ENCODE results near the gene AGAP1. TPM values are rescaled to one million over a fixed set of nuclear protein-coding genes. Genes with fewer than 3 reads are reported as not detected.

Gene AGAP1
- total RNA-seq, 1 donor from 2014 or later: 33.7 TPM

DNA sequence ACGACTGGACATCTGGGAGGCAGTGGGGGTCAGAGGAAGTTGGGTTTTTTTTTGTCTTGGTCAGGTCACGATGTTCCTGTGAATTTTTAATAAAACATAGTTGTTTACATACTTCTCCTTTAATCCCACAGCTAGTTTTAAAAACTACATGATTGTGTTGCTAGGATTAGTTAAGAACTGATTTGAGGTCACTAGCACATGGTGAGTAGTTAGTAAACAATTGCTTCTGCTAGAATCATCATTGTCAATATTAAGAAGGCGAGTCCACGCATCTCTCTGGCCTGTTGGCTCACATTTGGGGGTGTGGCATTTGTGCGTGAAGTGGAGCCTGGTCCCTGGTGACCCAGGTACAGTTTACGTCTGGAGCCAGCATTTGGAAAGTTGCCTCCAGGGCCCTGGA is 59.4 kb downstream of the AGAP1 start:
- Histone ChIP-seq H3K36me3 (ENCODE audit: control insufficient read depth, insufficient read depth, low read length) (no peaks in the 10 kb centered on the region), H3K27me3 (ENCODE audit: control insufficient read depth, insufficient read depth, low read length) (no peaks in the 10 kb centered on the region), H3K4me3 (ENCODE audit: low read depth, low read length) (no peak overlapping the region)
- TF ChIP-seq, protein P1, sequence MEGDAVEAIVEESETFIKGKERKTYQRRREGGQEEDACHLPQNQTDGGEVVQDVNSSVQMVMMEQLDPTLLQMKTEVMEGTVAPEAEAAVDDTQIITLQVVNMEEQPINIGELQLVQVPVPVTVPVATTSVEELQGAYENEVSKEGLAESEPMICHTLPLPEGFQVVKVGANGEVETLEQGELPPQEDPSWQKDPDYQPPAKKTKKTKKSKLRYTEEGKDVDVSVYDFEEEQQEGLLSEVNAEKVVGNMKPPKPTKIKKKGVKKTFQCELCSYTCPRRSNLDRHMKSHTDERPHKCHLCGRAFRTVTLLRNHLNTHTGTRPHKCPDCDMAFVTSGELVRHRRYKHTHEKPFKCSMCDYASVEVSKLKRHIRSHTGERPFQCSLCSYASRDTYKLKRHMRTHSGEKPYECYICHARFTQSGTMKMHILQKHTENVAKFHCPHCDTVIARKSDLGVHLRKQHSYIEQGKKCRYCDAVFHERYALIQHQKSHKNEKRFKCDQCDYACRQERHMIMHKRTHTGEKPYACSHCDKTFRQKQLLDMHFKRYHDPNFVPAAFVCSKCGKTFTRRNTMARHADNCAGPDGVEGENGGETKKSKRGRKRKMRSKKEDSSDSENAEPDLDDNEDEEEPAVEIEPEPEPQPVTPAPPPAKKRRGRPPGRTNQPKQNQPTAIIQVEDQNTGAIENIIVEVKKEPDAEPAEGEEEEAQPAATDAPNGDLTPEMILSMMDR (IDR thresholded peaks at IDR 0.05; ENCODE audit: insufficient read depth, low read length, poor library complexity, severe bottlenecking): no peak
- no peak for DNase-seq (ENCODE audit: low read depth)

DNA sequence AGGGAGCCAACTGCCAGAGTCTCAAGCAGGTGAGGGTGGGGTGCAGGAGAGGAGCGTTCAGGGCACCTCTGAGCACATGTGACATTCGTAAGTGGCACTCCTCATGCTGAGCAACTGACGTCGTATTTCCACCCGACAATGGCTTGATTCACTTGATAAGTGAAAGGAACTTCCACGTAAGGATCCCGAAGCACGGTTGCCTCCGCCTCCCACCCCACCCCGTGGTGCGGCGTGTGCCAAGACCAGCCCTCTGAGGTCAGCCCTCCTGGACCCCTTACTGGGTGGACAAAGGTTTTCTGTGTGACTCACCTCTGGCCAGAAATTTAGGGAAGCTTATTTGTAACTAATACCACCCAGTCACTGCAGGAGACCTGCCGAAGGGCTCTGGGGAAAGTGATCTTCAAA is 59.9 kb downstream of the AGAP1 start:
- H3K27me3 ChIP-seq (ENCODE audit: control insufficient read depth, insufficient read depth, low read length): no peaks in the 10 kb centered on the region
- TF ChIP-seq, protein P1 (IDR thresholded peaks at IDR 0.05; ENCODE audit: insufficient read depth, low read length, poor library complexity, severe bottlenecking): no peak
- no peaks in the 10 kb centered on the region for H3K36me3 ChIP-seq (ENCODE audit: control insufficient read depth, insufficient read depth, low read length)
- no peak overlapping the region for H3K4me3 ChIP-seq (ENCODE audit: low read depth, low read length)
- DNase-seq (ENCODE audit: low read depth): no peak

DNA sequence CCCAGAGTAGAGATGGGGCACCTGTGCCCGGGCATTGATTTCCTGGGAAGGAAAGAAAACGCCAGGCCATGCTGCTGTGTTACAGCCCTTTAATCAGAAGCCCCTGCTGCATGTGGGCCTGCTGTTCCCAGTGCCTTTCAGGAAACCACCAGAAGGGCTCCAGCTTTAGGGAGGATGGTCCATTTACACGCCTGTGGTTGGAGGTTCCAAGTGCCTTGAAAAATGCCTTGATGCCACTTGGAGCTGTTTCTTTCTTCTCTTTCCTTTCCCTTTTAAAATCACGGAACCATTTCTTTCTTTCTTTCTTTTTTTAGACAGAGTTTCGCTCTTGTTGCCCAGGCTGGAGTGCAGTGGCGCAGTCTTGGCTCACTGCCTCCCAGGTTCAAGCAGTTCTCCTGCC is 60.5 kb downstream of the AGAP1 start:
- no peaks in the 10 kb centered on the region for H3K36me3 ChIP-seq (ENCODE audit: control insufficient read depth, insufficient read depth, low read length)
- TF ChIP-seq, protein P1 (IDR thresholded peaks at IDR 0.05; ENCODE audit: insufficient read depth, low read length, poor library complexity, severe bottlenecking): no peak
- H3K27me3 ChIP-seq (ENCODE audit: control insufficient read depth, insufficient read depth, low read length): no peaks in the 10 kb centered on the region
- DNase-seq (ENCODE audit: low read depth): no peak
- no peak overlapping the region for H3K4me3 ChIP-seq (ENCODE audit: low read depth, low read length)

DNA sequence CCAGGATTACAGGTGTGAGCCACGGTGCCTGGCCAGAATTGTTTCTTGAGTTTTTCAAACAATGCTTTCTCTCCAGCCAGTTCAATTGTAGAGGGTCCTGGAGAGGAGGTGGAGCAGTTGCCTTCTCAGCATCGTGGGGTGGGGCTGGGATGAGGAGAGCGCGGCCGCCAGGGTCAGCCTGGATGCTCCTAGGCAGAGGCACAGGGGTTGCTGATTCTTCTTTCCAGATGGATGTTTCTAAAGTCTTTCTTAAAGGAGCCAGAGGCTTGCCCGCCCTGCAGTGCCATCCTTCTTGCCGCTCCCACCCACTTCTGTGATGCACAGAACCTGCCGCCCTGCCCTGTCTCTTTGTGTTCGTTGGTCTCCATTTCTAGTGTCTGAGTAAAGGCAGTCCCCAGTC is 61.1 kb downstream of the AGAP1 start:
- no peaks in the 10 kb centered on the region for H3K36me3 ChIP-seq (ENCODE audit: control insufficient read depth, insufficient read depth, low read length)
- TF ChIP-seq, protein P1 (IDR thresholded peaks at IDR 0.05; ENCODE audit: insufficient read depth, low read length, poor library complexity, severe bottlenecking): no peak

DNA sequence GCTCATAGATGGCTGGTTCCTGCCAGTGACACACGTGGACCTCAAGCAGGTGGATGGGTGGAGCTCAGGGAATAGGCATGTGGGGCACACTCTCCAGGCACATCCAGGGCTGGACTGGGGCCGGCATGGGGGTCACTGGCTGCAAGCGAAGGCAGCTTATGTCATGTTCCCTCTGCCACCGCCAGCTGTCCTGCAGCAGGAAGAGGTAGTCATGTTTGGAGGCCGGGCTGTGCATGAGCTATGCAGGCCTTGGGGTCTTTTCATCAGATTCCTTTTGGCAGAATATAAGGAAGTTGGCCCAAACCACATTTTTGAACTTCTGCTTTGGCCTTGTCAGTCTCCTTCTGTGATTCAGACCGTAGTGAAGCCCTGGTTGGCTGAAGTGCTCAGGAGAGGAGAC is 61.5 kb downstream of the AGAP1 start:
- no peaks in the 10 kb centered on the region for H3K36me3 ChIP-seq (ENCODE audit: control insufficient read depth, insufficient read depth, low read length)
- TF ChIP-seq, protein P1 (IDR thresholded peaks at IDR 0.05; ENCODE audit: insufficient read depth, low read length, poor library complexity, severe bottlenecking): no peak

More for the DNA sequence above, 61.1 kb downstream of the AGAP1 start:
- no peak for DNase-seq (ENCODE audit: low read depth)
- no peak overlapping the region for H3K4me3 ChIP-seq (ENCODE audit: low read depth, low read length)
- no peaks in the 10 kb centered on the region for H3K27me3 ChIP-seq (ENCODE audit: control insufficient read depth, insufficient read depth, low read length)

DNA sequence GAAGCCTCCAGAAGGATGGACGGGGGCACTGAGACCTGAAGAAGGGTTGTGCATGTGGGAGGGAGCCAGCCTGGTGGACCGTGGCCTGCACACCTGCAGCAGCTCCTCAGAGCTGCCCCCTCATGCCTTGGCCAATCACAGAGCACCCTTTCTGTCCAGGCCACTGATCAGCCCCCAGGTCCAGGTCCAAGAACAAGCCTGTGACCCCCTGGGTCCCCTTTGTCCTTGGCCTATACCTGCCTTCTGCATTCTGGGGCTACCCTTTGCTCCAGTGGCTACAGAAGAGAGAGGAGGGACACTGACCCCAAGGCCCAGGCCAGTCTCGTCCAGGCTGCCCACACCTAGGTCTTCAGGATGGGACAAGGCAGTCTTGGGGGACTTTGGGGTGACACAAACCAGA is 62.2 kb downstream of the AGAP1 start:
- TF ChIP-seq, protein P1 (IDR thresholded peaks at IDR 0.05; ENCODE audit: insufficient read depth, low read length, poor library complexity, severe bottlenecking): no peak
- no peaks in the 10 kb centered on the region for H3K27me3 ChIP-seq (ENCODE audit: control insufficient read depth, insufficient read depth, low read length)
- no peak for DNase-seq (ENCODE audit: low read depth)
- no peak overlapping the region for H3K4me3 ChIP-seq (ENCODE audit: low read depth, low read length)
- peaks cover 1% of the 10 kb centered on the region for H3K36me3 ChIP-seq (ENCODE audit: control insufficient read depth, insufficient read depth, low read length)

More for the DNA sequence above, 61.5 kb downstream of the AGAP1 start:
- Histone ChIP-seq H3K27me3 (ENCODE audit: control insufficient read depth, insufficient read depth, low read length) (no peaks in the 10 kb centered on the region), H3K4me3 (ENCODE audit: low read depth, low read length) (no peak overlapping the region)
- DNase-seq (ENCODE audit: low read depth): no peak
